Left lobe of liver (tissue), 2 donors: Measurements from ENCODE around the gene PAM. TPM values are rescaled to one million over a fixed set of nuclear protein-coding genes. Genes with fewer than 3 reads are reported as not detected.
"Not testable (repeated sequence)": the region's sequence is repeated elsewhere in the genome, so short reads cannot be mapped to it uniquely, and the experiment has no call there.

ENCODE experiments used
- ATAC-seq: fragments of 200-7000 bp; cut with Tn5 transposase; one replicate; pipeline ENCODE4 v1.9.1; 2020; ENCODE audit warnings: mild to moderate bottlenecking, moderate library complexity
- DNase-seq: peaks from one replicate; pipeline ENCODE4 v3.0.0-alpha.2; 2020; ENCODE audit warnings: low spot score
- total RNA-seq: library from RNA; stranded (reverse); gene quantifications from one replicate; pipeline ENCODE4 v1.2.1, GENCODE V29; 2021
- donor health status: DM: no; HTN: no; CAD: no; lungs with moderate emphysema.
- donor health status: DM: no; HTN: yes; CAD: no.

PAM gene
- total RNA-seq, 1 donor from 2014 or later, result 15.6 TPM

DNA sequence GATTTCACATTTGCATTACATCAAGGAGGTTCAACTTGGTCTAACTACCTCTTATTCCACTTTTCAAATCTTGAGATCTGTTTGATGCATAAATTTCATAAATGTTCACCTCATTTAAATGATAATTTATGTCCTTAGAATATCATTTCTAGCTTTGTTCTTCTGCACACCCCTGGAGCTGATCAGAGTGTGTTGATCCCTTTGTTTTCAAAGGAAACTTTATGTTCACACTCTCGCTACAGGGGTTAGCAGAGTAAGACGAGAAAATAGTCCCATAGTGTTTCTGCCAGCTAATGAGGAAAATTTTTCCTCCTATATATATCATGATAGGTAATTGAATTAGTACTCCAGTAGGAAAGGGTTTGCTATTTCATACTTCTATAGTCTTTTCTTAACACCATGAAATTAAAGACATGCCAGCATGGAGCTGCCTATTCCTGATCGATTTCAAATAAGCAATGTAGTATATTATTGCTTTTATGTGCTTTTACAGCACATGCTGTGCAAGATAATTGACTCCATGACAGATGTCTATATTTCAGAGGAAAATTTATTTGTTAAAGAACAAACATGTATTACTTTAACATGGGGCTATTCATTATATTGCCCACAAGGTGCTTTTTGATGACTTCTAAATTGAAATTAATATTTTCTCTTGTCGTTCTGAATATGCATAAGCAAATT is 4.8 kb upstream of the PAM start:
- DNase-seq, result no peak
- no peak for ATAC-seq

DNA sequence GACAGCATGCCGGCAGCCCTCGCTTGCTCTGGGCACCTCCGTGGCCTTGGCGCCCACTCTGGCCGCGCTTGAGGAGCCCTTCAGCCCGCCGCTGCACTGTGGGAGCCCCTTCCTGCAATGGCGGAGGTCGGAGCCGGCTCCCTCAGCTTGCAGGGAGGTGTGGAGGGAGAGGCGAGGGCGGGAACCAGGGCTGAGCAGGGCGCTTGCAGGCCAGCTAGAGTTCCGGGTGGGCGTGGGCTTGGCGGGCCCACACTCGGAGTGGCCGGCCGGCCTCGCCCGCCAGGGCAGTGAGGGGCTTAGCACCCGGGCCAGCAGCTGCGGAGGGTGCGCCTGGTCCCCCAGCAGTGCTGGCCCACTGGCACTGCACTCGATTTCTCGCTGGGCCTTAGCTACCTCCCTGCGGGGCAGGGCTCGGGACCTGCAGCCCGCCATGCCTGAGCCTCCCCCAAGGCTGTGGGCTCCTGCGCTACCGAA is 3.2 kb upstream of the PAM start:
- DNase-seq, ATAC-seq: not testable (repeated sequence)

DNA sequence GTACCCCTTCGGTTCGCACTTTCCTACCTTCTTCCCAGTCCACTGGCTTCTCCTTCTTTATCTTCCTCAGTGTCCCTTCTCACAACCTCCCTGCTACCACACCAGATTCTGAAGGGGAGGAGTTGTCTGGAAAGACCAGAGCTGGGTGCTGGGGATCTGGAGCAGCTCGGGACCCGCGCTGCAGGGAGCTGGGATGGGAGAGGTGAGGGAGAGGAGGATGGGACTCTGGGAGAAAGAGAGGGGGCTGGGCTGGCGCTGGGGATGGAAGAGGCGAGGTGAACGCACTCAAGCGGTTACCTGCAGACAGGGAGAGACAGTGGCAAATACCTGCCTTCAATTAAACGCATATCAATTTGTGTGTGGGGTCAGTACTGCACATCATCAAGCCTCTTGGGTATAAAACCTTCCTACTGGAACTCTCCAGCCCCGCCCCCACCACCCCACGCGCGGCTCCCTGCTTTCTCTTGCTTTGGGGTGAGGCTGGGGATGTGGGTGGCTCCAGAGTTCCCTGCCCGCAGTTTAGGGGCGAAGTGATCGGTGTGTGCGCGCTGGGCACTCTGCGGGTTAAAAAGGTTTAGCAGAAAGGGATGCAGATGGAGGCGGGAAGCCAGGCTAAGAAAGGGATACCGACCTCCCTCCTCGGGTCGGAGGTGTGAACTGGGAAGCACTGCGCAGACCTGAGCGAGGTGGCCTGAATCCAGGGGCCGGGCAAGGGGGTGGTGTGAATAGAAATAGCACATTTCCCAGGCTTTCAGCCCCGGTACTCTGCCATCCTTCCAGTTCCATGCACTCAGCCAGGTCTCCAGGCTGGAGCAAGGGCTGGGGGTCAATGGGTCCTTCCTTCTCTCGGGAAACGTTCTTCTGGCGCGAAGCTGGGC is 977 bp upstream of the PAM start:
- DNase-seq (no peak), ATAC-seq (no peak)

- DNase-seq (no peak), ATAC-seq (peak; percentile 24)
Measured at GRCh38 chr5:102755686-102756371, 724 bp downstream of the PAM start.

GRCh38 chr5:102758576-102758975 is 3.5 kb downstream of the PAM start:
- ATAC-seq, result no peak
- no peak for DNase-seq

GRCh38 chr5:102759289-102759688 is 4.2 kb downstream of the PAM start:
- DNase-seq (no peak), ATAC-seq (no peak)

GRCh38 chr5:102759700-102760099 is 4.6 kb downstream of the PAM start:
- no peak for DNase-seq
- no peak for ATAC-seq

GRCh38 chr5:102760815-102761214 is 5.7 kb downstream of the PAM start:
- DNase-seq (no peak), ATAC-seq (no peak)

DNA sequence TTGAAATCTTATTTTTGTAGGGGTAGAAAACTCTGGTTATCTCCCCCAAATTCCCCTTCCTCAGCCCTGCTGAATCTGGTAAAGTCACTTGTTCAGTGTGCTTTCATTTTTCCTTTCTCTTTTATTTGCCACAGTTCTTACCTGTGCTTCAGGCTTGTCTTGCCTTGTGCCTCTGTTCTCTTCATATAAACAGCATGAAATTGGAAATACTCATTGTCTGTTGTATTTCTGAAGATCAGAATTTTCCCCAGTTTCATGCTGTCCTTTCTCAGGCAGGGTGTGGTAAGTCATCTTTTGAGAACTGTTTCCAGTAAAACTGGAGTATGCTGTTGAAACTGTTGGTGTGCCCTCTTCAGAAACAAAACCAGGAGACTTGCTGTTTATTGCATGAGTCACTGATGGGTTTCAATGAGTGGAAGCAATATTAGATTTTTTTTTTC is 7.0 kb downstream of the PAM start:
- no peak for DNase-seq
- no peak for ATAC-seq

GRCh38 chr5:102762562-102763227 is 7.6 kb downstream of the PAM start:
- no peak for ATAC-seq

DNA sequence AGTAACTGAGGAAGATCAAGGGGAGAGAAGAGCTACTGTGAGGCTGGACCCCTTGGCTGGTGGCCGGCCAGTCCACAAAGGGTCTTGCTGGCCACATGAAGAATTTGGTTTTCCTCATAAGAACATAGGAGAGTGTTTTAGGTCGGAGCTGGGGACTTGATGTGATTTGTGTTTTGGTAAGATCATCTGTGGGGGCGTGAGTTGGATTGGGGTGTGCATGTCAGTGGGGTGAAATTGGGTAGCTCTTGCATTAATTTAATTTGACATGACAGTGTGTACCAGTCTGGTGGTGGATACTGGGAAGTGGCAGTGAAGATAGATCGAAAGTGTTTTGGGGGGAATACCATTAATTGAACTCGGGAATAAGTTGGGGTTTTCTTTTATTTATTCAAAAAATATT is 8.6 kb downstream of the PAM start:
- DNase-seq (no peak), ATAC-seq (no peak)

More at GRCh38 chr5:102762562-102763227, 7.6 kb downstream of the PAM start:
- DNase-seq, result no peak

GRCh38 chr5:102764381-102765004 is 9.4 kb downstream of the PAM start:
- ATAC-seq (no peak), DNase-seq (no peak)

GRCh38 chr5:102765350-102765749 is 10.2 kb downstream of the PAM start:
- ATAC-seq, result no peak
- no peak for DNase-seq

DNA sequence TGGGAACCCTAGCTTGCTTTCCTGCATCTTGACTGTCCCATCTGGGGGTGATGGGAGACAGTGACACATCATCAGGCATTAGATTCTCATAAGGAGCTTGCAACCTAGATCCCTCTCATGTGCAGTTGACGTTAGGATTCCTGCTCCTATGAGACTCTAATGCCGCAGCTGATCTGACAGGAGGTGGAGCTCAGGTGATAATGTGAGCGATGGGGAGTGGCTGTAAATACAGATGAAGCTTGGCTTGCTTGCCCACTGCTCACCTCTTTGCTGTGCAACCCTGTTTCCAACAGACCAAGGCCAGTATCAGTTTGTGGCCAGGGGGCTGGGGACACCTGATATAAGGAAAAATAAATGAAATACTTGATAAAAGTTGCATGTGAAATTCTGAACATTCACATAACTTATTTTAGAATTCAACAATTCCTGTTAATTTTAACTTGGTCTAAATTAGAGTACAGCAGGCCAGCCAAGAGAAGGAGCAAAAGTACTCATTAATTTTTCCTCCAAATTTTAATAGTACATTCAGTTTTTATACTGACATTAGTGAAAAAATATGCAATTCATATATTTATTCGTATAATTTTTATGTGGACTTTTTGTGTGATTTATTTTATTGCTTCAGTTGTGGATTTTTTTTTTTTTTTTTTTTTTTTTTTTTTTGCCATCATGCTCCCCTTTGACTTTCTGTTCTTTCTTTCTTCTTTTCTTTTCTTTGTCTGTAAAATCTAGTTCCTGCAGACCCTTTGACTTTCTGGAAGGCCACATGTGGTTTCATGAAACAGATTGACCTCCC is 11.4 kb downstream of the PAM start:
- ATAC-seq (no peak), DNase-seq (no peak)

DNA sequence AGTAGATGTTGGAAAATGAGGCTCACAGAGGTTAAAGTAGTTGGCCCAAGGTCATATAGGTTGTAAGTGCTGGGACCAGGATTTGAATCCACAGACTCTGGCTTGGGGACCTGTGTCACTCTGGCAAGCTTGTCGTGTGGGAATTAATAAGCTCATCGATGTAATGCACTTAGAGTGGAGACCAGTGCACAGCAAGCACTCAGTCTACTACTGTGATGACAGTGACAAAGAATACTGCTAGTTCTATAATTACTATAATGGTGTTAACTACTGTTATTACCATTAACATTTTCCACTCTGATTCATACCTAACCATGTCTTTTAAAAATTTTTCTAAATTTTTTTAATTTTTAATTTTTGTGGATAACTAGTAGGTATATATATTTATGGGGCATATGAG is 12.8 kb downstream of the PAM start:
- no peak for ATAC-seq
- no peak for DNase-seq

GRCh38 chr5:102770803-102771202 is 15.7 kb downstream of the PAM start:
- DNase-seq, result no peak
- ATAC-seq, result no peak

DNA sequence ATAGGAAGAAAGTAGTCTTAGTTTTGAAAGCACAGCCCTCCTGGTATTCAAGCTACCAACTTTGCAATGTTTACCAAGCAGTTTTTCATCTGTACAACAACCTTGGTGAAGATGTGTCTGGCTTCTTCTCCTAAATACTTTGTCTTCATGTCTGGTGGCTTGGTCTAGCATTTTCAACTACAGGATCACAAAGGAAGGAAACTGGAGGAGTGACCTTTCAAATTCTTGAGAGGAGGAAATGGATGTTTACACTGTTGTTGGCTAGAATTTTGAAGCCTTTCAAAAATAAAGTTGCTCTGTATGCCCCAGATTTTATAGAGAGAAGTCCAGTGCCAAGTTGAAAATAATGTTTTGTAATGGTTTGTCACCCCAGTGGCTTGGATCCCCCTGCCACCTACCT is 16.3 kb downstream of the PAM start:
- DNase-seq (no peak), ATAC-seq (no peak)

- ATAC-seq (no peak), DNase-seq (no peak)
Measured at GRCh38 chr5:102772273-102772672, 17.2 kb downstream of the PAM start.

DNA sequence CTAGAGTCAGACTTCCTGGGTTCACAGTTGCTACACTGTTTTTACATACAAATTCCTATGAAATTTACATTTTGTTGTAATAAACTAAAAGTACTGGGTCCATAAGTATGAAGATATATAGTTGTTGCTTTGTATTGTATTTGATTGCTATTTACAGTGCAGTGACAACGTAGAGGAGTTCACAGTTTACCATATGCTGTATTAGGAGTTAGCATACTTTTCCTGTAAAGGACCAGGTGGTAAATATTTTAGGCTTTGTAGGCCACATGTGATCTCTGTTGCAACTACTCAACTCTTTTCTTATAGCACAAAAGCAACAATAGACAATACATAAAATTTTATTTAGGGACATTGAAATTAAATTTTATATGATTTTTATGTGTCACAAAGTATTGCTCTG is 18.0 kb downstream of the PAM start:
- ATAC-seq (no peak), DNase-seq (no peak)

GRCh38 chr5:102775756-102776155 is 20.7 kb downstream of the PAM start:
- ATAC-seq, DNase-seq: not testable (repeated sequence)
